ENCODE measurements around the gene COPE. TPM values are rescaled to one million over a fixed set of nuclear protein-coding genes. Genes with fewer than 3 reads are reported as not detected.

The COPE gene
- polyA plus RNA-seq, 1 experiment = 170 TPM

- H3K9me3 ChIP-seq (ENCODE audit: control insufficient read depth, insufficient read depth, low read length) = peaks cover 17% of the 10 kb centered on the region
- POLR2A ChIA-PET = interaction anchor here (0.7 kb wide), 1 partner anchor 137 kb away, joined by 5 read pairs; no protein-coding TSS in a partner anchor
- no peak for TF ChIP-seq CTCF (IDR thresholded peaks at IDR 0.05; ENCODE audit: low read depth, low read length)
- H3K27me3 ChIP-seq (ENCODE audit: control insufficient read depth, insufficient read depth, low read length) = no peaks in the 10 kb centered on the region
- DNase-seq (ENCODE audit: low read depth, low spot score) = no peak
- CTCF ChIA-PET = interaction anchor here (1.1 to 4.4 kb wide), 2 partner anchors 10 to 283 kb away, joined by 3 to 22 read pairs; no protein-coding TSS in a partner anchor
- H3K4me3 ChIP-seq (ENCODE audit: low read depth, low read length) = no peak overlapping the region
- H3K27ac ChIP-seq (ENCODE audit: low read depth, low read length) = no peak overlapping the region
Measured at GRCh38 chr19:18876865-18877264, 42.3 kb downstream of the COPE start.

GRCh38 chr19:18875726-18876125 lies 43.5 kb downstream of the COPE start:
- H3K27me3 ChIP-seq (ENCODE audit: control insufficient read depth, insufficient read depth, low read length) = peaks cover 1% of the 10 kb centered on the region
- H3K27ac ChIP-seq (ENCODE audit: low read depth, low read length) = no peak overlapping the region
- CTCF ChIA-PET = interaction anchor here (0.7 to 4.4 kb wide), 4 partner anchors 9 to 414 kb away, joined by 3 to 22 read pairs (median 4); no protein-coding TSS in a partner anchor
- TF ChIP-seq CTCF (IDR thresholded peaks at IDR 0.05; ENCODE audit: low read depth, low read length) = no peak
- no peak for DNase-seq (ENCODE audit: low read depth, low spot score)
- POLR2A ChIA-PET = interaction anchor here (0.7 kb wide), 1 partner anchor 474 kb away, joined by 6 read pairs; no protein-coding TSS in a partner anchor
- peaks cover 17% of the 10 kb centered on the region for H3K9me3 ChIP-seq (ENCODE audit: control insufficient read depth, insufficient read depth, low read length)
- H3K4me3 ChIP-seq (ENCODE audit: low read depth, low read length) = no peak overlapping the region

GRCh38 chr19:18871543-18871942 lies 47.6 kb downstream of the COPE start:
- Histone ChIP-seq H3K27ac (ENCODE audit: low read depth, low read length) (no peak overlapping the region), H3K9me3 (ENCODE audit: control insufficient read depth, insufficient read depth, low read length) (no peaks in the 10 kb centered on the region; the same call in none of the 2 replicates), H3K4me3 (ENCODE audit: low read depth, low read length) (no peak overlapping the region), H3K27me3 (ENCODE audit: control insufficient read depth, insufficient read depth, low read length) (peaks cover 8% of the 10 kb centered on the region)
- TF ChIP-seq CTCF (IDR thresholded peaks at IDR 0.05; ENCODE audit: low read depth, low read length) = no peak
- ChIA-PET CTCF (interaction anchor here (2.0 kb wide), 1 partner anchor 24 kb away, joined by 8 read pairs; no protein-coding TSS in a partner anchor), POLR2A (no interaction called here)
- DNase-seq (ENCODE audit: low read depth, low spot score) = no peak

- POLR2A ChIA-PET = no interaction called here
Measured at GRCh38 chr19:18870531-18871172, 48.5 kb downstream of the COPE start.

More at GRCh38 chr19:18870531-18871172, 48.5 kb downstream of the COPE start:
- TF ChIP-seq CTCF (IDR thresholded peaks at IDR 0.05; ENCODE audit: low read depth, low read length) = no peak
- H3K27me3 ChIP-seq (ENCODE audit: control insufficient read depth, insufficient read depth, low read length) = peaks cover 8% of the 10 kb centered on the region
- no peak overlapping the region for H3K4me3 ChIP-seq (ENCODE audit: low read depth, low read length)
- no peak for DNase-seq (ENCODE audit: low read depth, low spot score)
- no peak overlapping the region for H3K27ac ChIP-seq (ENCODE audit: low read depth, low read length)
- no peaks in the 10 kb centered on the region; the same call in 1 of the 2 replicates for H3K9me3 ChIP-seq (ENCODE audit: control insufficient read depth, insufficient read depth, low read length)
- CTCF ChIA-PET = interaction anchor here (2.0 kb wide), 1 partner anchor 23 kb away, joined by 8 read pairs; no protein-coding TSS in a partner anchor
